ENCODE measurements around the gene C14orf180. TPM values are rescaled to one million over a fixed set of nuclear protein-coding genes. Genes with fewer than 3 reads are reported as not detected.

Gene C14orf180
- total RNA-seq, 1 donor from 2014 or later: 1.7 TPM

GRCh38 chr14:104601786-104602185 is 22.2 kb downstream of the C14orf180 start:
- no peak for TF ChIP-seq CTCF (IDR thresholded peaks at IDR 0.05)
- no peak for TF ChIP-seq POLR2AphosphoS5 (IDR thresholded peaks at IDR 0.05; ENCODE audit: insufficient read depth in 1 of 2, low read depth in 1 of 2)
- no peak for TF ChIP-seq POLR2A (IDR thresholded peaks at IDR 0.05)
- Histone ChIP-seq H3K4me3 (no peak overlapping the region), H3K4me1 (no peaks in the 10 kb centered on the region), H3K27ac (no peak overlapping the region), H3K9me3 (no peaks in the 10 kb centered on the region), H3K27me3 (peaks cover 7% of the 10 kb centered on the region), H3K36me3 (no peaks in the 10 kb centered on the region)
- DNase-seq (ENCODE audit: extremely low spot score in 2 of 2): no peak
- intact Hi-C loops (cut with DNase I): no loop called here

GRCh38 chr14:104602315-104602932 is 22.9 kb downstream of the C14orf180 start:
- Histone ChIP-seq H3K36me3 (no peaks in the 10 kb centered on the region), H3K27me3 (peaks cover 7% of the 10 kb centered on the region), H3K27ac (no peak overlapping the region), H3K4me3 (no peak overlapping the region), H3K4me1 (no peaks in the 10 kb centered on the region), H3K9me3 (no peaks in the 10 kb centered on the region)
- DNase-seq (ENCODE audit: extremely low spot score in 2 of 2): no peak
- TF ChIP-seq POLR2AphosphoS5 (IDR thresholded peaks at IDR 0.05; ENCODE audit: insufficient read depth in 1 of 2, low read depth in 1 of 2) (no peak), POLR2A (IDR thresholded peaks at IDR 0.05) (no peak)
- intact Hi-C loops (cut with DNase I): no loop called here

GRCh38 chr14:104602933-104603325 is 23.4 kb downstream of the C14orf180 start:
- intact Hi-C loops (cut with DNase I): no loop called here
- TF ChIP-seq CTCF (IDR thresholded peaks at IDR 0.05) (no peak), POLR2A (IDR thresholded peaks at IDR 0.05) (no peak), POLR2AphosphoS5 (IDR thresholded peaks at IDR 0.05; ENCODE audit: insufficient read depth in 1 of 2, low read depth in 1 of 2) (no peak)
- H3K36me3 ChIP-seq: no peaks in the 10 kb centered on the region
- peaks cover 7% of the 10 kb centered on the region for H3K27me3 ChIP-seq
- H3K4me3 ChIP-seq: no peak overlapping the region
- no peaks in the 10 kb centered on the region for H3K9me3 ChIP-seq
- no peaks in the 10 kb centered on the region for H3K4me1 ChIP-seq
- no peak for DNase-seq (ENCODE audit: extremely low spot score in 2 of 2)
- H3K27ac ChIP-seq: no peak overlapping the region

- TF ChIP-seq CTCF (IDR thresholded peaks at IDR 0.05) (no peak), POLR2AphosphoS5 (IDR thresholded peaks at IDR 0.05; ENCODE audit: insufficient read depth in 1 of 2, low read depth in 1 of 2) (no peak), POLR2A (IDR thresholded peaks at IDR 0.05) (no peak)
- Histone ChIP-seq H3K4me3 (no peak overlapping the region), H3K27me3 (peaks cover 7% of the 10 kb centered on the region), H3K4me1 (no peaks in the 10 kb centered on the region), H3K9me3 (no peaks in the 10 kb centered on the region), H3K36me3 (no peaks in the 10 kb centered on the region), H3K27ac (no peak overlapping the region)
- intact Hi-C loops (cut with DNase I): no loop called here
- no peak for DNase-seq (ENCODE audit: extremely low spot score in 2 of 2)
Measured at GRCh38 chr14:104603711-104604401, 24.3 kb downstream of the C14orf180 start.

GRCh38 chr14:104604458-104605449 is 25.2 kb downstream of the C14orf180 start, which contains the start of gene TMEM179:
Gene TMEM179 (minus strand): TSS chr14:104604772. CDS start chr14:104604741, 31 bp downstream.
- H3K4me3 ChIP-seq: peak within 1 kb of the TSS in 1 of 2 donors; percentile 24
- H3K27ac ChIP-seq: no peak within 1 kb of the TSS
- no peak for TF ChIP-seq POLR2A (IDR thresholded peaks at IDR 0.05)
- TF ChIP-seq CTCF (IDR thresholded peaks at IDR 0.05): no peak
- TF ChIP-seq POLR2AphosphoS5 (IDR thresholded peaks at IDR 0.05; ENCODE audit: insufficient read depth in 1 of 2, low read depth in 1 of 2): no peak
- intact Hi-C loops (cut with DNase I): no loop called here
- no peaks in the 10 kb centered on the region for H3K36me3 ChIP-seq
- H3K4me1 ChIP-seq: no peaks in the 10 kb centered on the region
- DNase-seq (ENCODE audit: extremely low spot score in 2 of 2): no peak
- H3K27me3 ChIP-seq: peaks cover 7% of the 10 kb centered on the region
- no peaks in the 10 kb centered on the region for H3K9me3 ChIP-seq
